AG08396 (cell line): ENCODE results near the gene PAPOLB.

Source experiments
- DNase-seq: peaks from one replicate; pipeline ENCODE4 v3.0.0; 2012; ENCODE audit warnings: low spot score, mixed read lengths

PAPOLB gene

GRCh38 chr7:4841836-4842235, 20.0 kb downstream of the PAPOLB start:
- no peak for DNase-seq

- no peak for DNase-seq
These were observed 20.6 kb downstream of the PAPOLB start for GRCh38 chr7:4841007-4841784.

GRCh38 chr7:4840079-4840501, 21.7 kb downstream of the PAPOLB start:
- DNase-seq: no peak

GRCh38 chr7:4838626-4839334, 23.1 kb downstream of the PAPOLB start:
- DNase-seq: no peak

GRCh38 chr7:4837803-4838625, 23.8 kb downstream of the PAPOLB start:
- no peak for DNase-seq

- no peak for DNase-seq
These were observed 24.6 kb downstream of the PAPOLB start for GRCh38 chr7:4837041-4837802.

GRCh38 chr7:4836206-4836661, 25.6 kb downstream of the PAPOLB start:
- no peak for DNase-seq

- DNase-seq: no peak
These were observed 26.2 kb downstream of the PAPOLB start for GRCh38 chr7:4835398-4836205.

GRCh38 chr7:4834601-4835397, 27.0 kb downstream of the PAPOLB start:
- DNase-seq: no peak

GRCh38 chr7:4833691-4834600, 27.9 kb downstream of the PAPOLB start:
- no peak for DNase-seq

GRCh38 chr7:4833176-4833575, 28.7 kb downstream of the PAPOLB start:
- no peak for DNase-seq

- no peak for DNase-seq
These were observed 29.1 kb downstream of the PAPOLB start for GRCh38 chr7:4832711-4833110.

GRCh38 chr7:4831723-4832495, 29.9 kb downstream of the PAPOLB start:
- no peak for DNase-seq

GRCh38 chr7:4830176-4830575, 31.7 kb downstream of the PAPOLB start:
- peak; percentile 73 for DNase-seq

- DNase-seq: no peak
These were observed 33.0 kb downstream of the PAPOLB start for GRCh38 chr7:4828720-4829383.

GRCh38 chr7:4825081-4825480, 36.7 kb downstream of the PAPOLB start:
- no peak for DNase-seq

- no peak for DNase-seq
These were observed 37.6 kb downstream of the PAPOLB start for GRCh38 chr7:4824120-4824775.
